C4-2B (cell line): ENCODE measurements around the gene SLC23A2.

ENCODE experiments used
- ZFX ChIP-seq: fragments of 450-650 bp; IDR thresholded peaks from 2 replicates; pipeline ENCODE4 v1.6.1; 2017
- TF ChIP-seq, protein P1 (sequence below): fragments of 450-650 bp; conservative IDR thresholded peaks from 2 replicates; pipeline ENCODE4 v1.5.1; 2017; ENCODE audit warnings: mild to moderate bottlenecking

DNA sequence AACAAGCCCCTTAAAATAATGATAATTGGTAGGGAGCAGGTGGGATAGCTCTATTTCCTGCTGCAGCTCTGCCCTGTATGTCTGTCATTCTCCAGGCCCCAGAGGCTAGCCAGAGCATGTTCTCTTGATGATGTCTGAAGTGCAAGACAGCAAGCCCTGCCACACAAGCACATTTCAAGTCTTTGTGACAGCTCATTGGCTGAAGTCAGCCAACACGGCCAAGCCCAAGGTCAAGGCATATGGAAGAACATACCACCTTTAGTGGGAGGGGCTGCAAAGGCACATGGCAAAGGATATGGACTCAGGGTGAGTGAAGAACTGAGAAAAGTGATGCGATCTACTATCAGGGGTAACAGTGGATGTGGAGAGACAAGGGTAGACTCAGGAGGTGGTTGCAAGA is 163.6 kb downstream of the SLC23A2 start:
- TF ChIP-seq, protein P1, sequence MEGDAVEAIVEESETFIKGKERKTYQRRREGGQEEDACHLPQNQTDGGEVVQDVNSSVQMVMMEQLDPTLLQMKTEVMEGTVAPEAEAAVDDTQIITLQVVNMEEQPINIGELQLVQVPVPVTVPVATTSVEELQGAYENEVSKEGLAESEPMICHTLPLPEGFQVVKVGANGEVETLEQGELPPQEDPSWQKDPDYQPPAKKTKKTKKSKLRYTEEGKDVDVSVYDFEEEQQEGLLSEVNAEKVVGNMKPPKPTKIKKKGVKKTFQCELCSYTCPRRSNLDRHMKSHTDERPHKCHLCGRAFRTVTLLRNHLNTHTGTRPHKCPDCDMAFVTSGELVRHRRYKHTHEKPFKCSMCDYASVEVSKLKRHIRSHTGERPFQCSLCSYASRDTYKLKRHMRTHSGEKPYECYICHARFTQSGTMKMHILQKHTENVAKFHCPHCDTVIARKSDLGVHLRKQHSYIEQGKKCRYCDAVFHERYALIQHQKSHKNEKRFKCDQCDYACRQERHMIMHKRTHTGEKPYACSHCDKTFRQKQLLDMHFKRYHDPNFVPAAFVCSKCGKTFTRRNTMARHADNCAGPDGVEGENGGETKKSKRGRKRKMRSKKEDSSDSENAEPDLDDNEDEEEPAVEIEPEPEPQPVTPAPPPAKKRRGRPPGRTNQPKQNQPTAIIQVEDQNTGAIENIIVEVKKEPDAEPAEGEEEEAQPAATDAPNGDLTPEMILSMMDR = no peak
- TF ChIP-seq ZFX = no peak
